Measurements from ENCODE around the gene PRKAG2. TPM values are rescaled to one million over a fixed set of nuclear protein-coding genes. Genes with fewer than 3 reads are reported as not detected.

Gene PRKAG2
- total and polyA plus RNA-seq, 2 experiments from 2014 or later: 9.1 to 14.9 TPM

DNA sequence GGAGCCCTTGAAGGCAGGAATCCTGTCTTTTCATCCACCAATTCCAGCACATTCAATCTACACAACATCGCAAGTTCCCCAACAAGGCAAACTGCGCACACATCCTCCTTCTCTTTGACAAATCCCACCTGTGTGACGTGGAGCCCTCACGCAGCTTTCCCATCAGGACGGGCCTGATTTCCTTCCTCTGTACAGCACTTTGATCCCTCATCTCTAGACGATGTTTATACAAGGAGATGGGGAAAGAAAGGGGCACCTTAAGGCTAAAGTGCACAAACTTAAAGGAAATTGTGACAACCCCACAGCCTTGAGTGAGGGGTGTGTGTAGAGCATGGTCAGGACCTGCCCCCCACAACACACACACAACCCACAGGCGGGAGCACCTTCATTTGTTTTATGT is 97.2 kb downstream of the PRKAG2 start (continued):
- TF ChIP-seq, protein P1, sequence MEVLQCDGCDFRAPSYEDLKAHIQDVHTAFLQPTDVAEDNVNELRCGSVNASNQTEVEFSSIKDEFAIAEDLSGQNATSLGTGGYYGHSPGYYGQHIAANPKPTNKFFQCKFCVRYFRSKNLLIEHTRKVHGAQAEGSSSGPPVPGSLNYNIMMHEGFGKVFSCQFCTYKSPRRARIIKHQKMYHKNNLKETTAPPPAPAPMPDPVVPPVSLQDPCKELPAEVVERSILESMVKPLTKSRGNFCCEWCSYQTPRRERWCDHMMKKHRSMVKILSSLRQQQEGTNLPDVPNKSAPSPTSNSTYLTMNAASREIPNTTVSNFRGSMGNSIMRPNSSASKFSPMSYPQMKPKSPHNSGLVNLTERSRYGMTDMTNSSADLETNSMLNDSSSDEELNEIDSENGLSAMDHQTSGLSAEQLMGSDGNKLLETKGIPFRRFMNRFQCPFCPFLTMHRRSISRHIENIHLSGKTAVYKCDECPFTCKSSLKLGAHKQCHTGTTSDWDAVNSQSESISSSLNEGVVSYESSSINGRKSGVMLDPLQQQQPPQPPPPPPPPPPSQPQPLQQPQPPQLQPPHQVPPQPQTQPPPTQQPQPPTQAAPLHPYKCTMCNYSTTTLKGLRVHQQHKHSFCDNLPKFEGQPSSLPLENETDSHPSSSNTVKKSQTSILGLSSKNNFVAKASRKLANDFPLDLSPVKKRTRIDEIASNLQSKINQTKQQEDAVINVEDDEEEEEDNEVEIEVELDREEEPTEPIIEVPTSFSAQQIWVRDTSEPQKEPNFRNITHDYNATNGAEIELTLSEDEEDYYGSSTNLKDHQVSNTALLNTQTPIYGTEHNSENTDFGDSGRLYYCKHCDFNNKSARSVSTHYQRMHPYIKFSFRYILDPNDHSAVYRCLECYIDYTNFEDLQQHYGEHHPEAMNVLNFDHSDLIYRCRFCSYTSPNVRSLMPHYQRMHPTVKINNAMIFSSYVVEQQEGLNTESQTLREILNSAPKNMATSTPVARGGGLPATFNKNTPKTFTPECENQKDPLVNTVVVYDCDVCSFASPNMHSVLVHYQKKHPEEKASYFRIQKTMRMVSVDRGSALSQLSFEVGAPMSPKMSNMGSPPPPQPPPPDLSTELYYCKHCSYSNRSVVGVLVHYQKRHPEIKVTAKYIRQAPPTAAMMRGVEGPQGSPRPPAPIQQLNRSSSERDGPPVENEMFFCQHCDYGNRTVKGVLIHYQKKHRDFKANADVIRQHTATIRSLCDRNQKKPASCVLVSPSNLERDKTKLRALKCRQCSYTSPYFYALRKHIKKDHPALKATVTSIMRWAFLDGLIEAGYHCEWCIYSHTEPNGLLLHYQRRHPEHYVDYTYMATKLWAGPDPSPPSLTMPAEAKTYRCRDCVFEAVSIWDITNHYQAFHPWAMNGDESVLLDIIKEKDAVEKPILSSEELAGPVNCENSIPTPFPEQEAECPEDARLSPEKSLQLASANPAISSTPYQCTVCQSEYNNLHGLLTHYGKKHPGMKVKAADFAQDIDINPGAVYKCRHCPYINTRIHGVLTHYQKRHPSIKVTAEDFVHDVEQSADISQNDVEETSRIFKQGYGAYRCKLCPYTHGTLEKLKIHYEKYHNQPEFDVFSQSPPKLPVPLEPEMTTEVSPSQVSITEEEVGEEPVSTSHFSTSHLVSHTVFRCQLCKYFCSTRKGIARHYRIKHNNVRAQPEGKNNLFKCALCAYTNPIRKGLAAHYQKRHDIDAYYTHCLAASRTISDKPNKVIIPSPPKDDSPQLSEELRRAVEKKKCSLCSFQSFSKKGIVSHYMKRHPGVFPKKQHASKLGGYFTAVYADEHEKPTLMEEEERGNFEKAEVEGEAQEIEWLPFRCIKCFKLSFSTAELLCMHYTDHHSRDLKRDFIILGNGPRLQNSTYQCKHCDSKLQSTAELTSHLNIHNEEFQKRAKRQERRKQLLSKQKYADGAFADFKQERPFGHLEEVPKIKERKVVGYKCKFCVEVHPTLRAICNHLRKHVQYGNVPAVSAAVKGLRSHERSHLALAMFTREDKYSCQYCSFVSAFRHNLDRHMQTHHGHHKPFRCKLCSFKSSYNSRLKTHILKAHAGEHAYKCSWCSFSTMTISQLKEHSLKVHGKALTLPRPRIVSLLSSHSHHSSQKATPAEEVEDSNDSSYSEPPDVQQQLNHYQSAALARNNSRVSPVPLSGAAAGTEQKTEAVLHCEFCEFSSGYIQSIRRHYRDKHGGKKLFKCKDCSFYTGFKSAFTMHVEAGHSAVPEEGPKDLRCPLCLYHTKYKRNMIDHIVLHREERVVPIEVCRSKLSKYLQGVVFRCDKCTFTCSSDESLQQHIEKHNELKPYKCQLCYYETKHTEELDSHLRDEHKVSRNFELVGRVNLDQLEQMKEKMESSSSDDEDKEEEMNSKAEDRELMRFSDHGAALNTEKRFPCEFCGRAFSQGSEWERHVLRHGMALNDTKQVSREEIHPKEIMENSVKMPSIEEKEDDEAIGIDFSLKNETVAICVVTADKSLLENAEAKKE (CRISPR knock-in tag; IDR thresholded peaks at IDR 0.05): no peak
- TF ChIP-seq STAT1 (IDR thresholded peaks at IDR 0.05; ENCODE audit: unreplicated experiment): no peak
- TF ChIP-seq, protein P2, sequence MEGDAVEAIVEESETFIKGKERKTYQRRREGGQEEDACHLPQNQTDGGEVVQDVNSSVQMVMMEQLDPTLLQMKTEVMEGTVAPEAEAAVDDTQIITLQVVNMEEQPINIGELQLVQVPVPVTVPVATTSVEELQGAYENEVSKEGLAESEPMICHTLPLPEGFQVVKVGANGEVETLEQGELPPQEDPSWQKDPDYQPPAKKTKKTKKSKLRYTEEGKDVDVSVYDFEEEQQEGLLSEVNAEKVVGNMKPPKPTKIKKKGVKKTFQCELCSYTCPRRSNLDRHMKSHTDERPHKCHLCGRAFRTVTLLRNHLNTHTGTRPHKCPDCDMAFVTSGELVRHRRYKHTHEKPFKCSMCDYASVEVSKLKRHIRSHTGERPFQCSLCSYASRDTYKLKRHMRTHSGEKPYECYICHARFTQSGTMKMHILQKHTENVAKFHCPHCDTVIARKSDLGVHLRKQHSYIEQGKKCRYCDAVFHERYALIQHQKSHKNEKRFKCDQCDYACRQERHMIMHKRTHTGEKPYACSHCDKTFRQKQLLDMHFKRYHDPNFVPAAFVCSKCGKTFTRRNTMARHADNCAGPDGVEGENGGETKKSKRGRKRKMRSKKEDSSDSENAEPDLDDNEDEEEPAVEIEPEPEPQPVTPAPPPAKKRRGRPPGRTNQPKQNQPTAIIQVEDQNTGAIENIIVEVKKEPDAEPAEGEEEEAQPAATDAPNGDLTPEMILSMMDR (conservative IDR thresholded peaks at IDR 0.05; ENCODE audit: low read depth in 2 of 2): no peak
- TF ChIP-seq NANOG (IDR thresholded peaks at IDR 0.05; ENCODE audit: borderline replicate concordance): no peak
- TF ChIP-seq JUNB (IDR thresholded peaks at IDR 0.05; ENCODE audit: unreplicated experiment): no peak
- TF ChIP-seq POLR2AphosphoS5 (IDR thresholded peaks at IDR 0.05; ENCODE audit: low read depth): no peak
- no peak for TF ChIP-seq ZNF114 (CRISPR knock-in tag; IDR thresholded peaks at IDR 0.05)
- TF ChIP-seq EZH2 (IDR thresholded peaks at IDR 0.05; ENCODE audit: low read depth, unreplicated experiment): no peak
- TF ChIP-seq EZH2phosphoT487 (IDR thresholded peaks at IDR 0.05; ENCODE audit: unreplicated experiment): no peak
- TF ChIP-seq, protein P3, sequence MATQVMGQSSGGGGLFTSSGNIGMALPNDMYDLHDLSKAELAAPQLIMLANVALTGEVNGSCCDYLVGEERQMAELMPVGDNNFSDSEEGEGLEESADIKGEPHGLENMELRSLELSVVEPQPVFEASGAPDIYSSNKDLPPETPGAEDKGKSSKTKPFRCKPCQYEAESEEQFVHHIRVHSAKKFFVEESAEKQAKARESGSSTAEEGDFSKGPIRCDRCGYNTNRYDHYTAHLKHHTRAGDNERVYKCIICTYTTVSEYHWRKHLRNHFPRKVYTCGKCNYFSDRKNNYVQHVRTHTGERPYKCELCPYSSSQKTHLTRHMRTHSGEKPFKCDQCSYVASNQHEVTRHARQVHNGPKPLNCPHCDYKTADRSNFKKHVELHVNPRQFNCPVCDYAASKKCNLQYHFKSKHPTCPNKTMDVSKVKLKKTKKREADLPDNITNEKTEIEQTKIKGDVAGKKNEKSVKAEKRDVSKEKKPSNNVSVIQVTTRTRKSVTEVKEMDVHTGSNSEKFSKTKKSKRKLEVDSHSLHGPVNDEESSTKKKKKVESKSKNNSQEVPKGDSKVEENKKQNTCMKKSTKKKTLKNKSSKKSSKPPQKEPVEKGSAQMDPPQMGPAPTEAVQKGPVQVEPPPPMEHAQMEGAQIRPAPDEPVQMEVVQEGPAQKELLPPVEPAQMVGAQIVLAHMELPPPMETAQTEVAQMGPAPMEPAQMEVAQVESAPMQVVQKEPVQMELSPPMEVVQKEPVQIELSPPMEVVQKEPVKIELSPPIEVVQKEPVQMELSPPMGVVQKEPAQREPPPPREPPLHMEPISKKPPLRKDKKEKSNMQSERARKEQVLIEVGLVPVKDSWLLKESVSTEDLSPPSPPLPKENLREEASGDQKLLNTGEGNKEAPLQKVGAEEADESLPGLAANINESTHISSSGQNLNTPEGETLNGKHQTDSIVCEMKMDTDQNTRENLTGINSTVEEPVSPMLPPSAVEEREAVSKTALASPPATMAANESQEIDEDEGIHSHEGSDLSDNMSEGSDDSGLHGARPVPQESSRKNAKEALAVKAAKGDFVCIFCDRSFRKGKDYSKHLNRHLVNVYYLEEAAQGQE (IDR thresholded peaks at IDR 0.05; ENCODE audit: unreplicated experiment): no peak
